OCI-LY7 (cell line): ENCODE data around the gene CORO7. TPM values are rescaled to one million over a fixed set of nuclear protein-coding genes. Genes with fewer than 3 reads are reported as not detected.

Experiments
- BruUV-seq: library from RNA; stranded (reverse); fragments of 400-500 nt; replicated peaks from 2 replicates; lab custom pipeline; 2021; lab: Mats Ljungman, UMichigan
- CTCF ChIA-PET: fragments of 300-600 bp; sonication (Branson Sonifier 250); formaldehyde crosslinking; loops from one replicate; lab custom pipeline; 2022; ENCODE audit warnings: antibody characterized with exemption; ENCODE audit not compliant: unreplicated experiment; lab: Charles Lee
- POLR2A ChIA-PET: fragments of 300-600 bp; sonication (Branson Sonifier 250); formaldehyde crosslinking; loops from one replicate; lab custom pipeline; 2022; ENCODE audit warnings: antibody characterized with exemption; lab: Charles Lee
- DNase-seq: peaks from one replicate; pipeline ENCODE4 v3.0.0-alpha.2; 2015; ENCODE audit warnings: low spot score
- H2AFZ ChIP-seq: fragments of 200-600 bp; sonication (generic), shearing (Covaris generic); 2 replicates; pipeline ENCODE4 v1.6.1; 2014; ENCODE audit warnings: mild to moderate bottlenecking, antibody characterized with exemption, low read length, moderate library complexity
- H3K27ac ChIP-seq: fragments of 200-600 bp; sonication (generic); 2 replicates; pipeline ENCODE4 v1.5.1; 2014; ENCODE audit warnings: mixed run types, low read depth, mild to moderate bottlenecking, moderate library complexity, low read length, inconsistent platforms; ENCODE audit not compliant: poor library complexity, severe bottlenecking
- H3K36me3 ChIP-seq: fragments of 200-600 bp; sonication (generic); 2 replicates; pipeline ENCODE4 v1.6.1; 2014; ENCODE audit warnings: mild to moderate bottlenecking, antibody characterized with exemption, low read length, moderate library complexity, mixed read lengths; ENCODE audit not compliant: insufficient read depth
- H3K4me1 ChIP-seq: fragments of 200-600 bp; sonication (generic); 2 replicates; pipeline ENCODE4 v1.5.1; 2014; ENCODE audit warnings: mild to moderate bottlenecking, low read length; ENCODE audit not compliant: insufficient read depth, poor library complexity, severe bottlenecking
- H3K4me2 ChIP-seq: fragments of 200-600 bp; sonication (generic); 2 replicates; pipeline ENCODE4 v1.6.1; 2014; ENCODE audit warnings: mild to moderate bottlenecking, low read length
- H3K4me3 ChIP-seq: fragments of 200-600 bp; sonication (generic); 2 replicates; pipeline ENCODE4 v1.5.1; 2014; ENCODE audit warnings: mild to moderate bottlenecking, low read depth, low read length; ENCODE audit not compliant: poor library complexity, severe bottlenecking
- H3K79me2 ChIP-seq: fragments of 200-600 bp; sonication (generic); 2 replicates; pipeline ENCODE4 v1.6.1; 2016; ENCODE audit warnings: low read depth, mild to moderate bottlenecking, low read length, moderate library complexity, mixed read lengths; ENCODE audit not compliant: insufficient read depth
- H3K9me2 ChIP-seq: fragments of 200-600 bp; sonication (generic); 2 replicates; pipeline ENCODE4 v1.6.1; 2016; ENCODE audit warnings: mild to moderate bottlenecking, low read length, mixed read lengths; ENCODE audit not compliant: insufficient read depth
- H3K9me3 ChIP-seq: fragments of 200-600 bp; sonication (generic); 2 replicates; pipeline ENCODE4 v1.6.1; 2014; ENCODE audit warnings: mild to moderate bottlenecking, mixed run types, low read length, mixed read lengths
- H4K20me1 ChIP-seq: fragments of 200-600 bp; sonication (generic); 2 replicates; pipeline ENCODE4 v1.6.1; 2014; ENCODE audit warnings: mild to moderate bottlenecking, antibody characterized with exemption, low read length, moderate library complexity, mixed read lengths; ENCODE audit not compliant: insufficient read depth
- EZH2phosphoT487 ChIP-seq: fragments of 200-600 bp; sonication (generic); IDR thresholded peaks from 2 replicates; pipeline ENCODE4 v1.6.1; 2018; ENCODE audit warnings: low read depth, borderline replicate concordance, mild to moderate bottlenecking, mixed run types, antibody characterized with exemption, low read length, moderate library complexity, mixed read lengths
- intact Hi-C: fragments of 100-400 bp; cut with micrococcal nuclease; formaldehyde crosslinking; loops from one replicate; pipeline ENCODE4 v1.10.0; 2022; ENCODE audit not compliant: unreplicated experiment
- total RNA-seq, 2 experiments: library from RNA; depleted of rRNA in 1 of 2; stranded (reverse); fragments of >200 nt in 1 of 2; shearing (Covaris generic) in 1 of 2; gene quantifications; 2 replicates each; pipeline ENCODE4 v1.2.3, GENCODE V29; 2014 to 2022
- TF ChIP-seq, protein P1 (sequence below): fragments of 200-600 bp; sonication (generic); conservative IDR thresholded peaks from 2 replicates; pipeline ENCODE4 v1.5.1; 2014; ENCODE audit warnings: mild to moderate bottlenecking, antibody characterized with exemption, low read length, moderate library complexity, mixed read lengths

CORO7 gene
- total RNA-seq, 2 experiments from 2014 or later, result 77.2 to 112 TPM

- Histone ChIP-seq H3K36me3 (peaks cover 16% of the 10 kb centered on the region; the same call in 1 of the 2 replicates), H3K27ac (no peak overlapping the region), H4K20me1 (peaks cover 6% of the 10 kb centered on the region; the same call in 1 of the 2 replicates), H3K79me2 (no peaks in the 10 kb centered on the region), H2AFZ (no peak overlapping the region), H3K4me1 (peaks cover 22% of the 10 kb centered on the region), H3K4me2 (no peak overlapping the region), H3K9me2 (no peaks in the 10 kb centered on the region), H3K4me3 (no peak overlapping the region), H3K9me3 (no peaks in the 10 kb centered on the region)
- no peak for DNase-seq
- CTCF ChIA-PET, result no interaction called here
- no peak for TF ChIP-seq EZH2phosphoT487
- TF ChIP-seq, protein P1, sequence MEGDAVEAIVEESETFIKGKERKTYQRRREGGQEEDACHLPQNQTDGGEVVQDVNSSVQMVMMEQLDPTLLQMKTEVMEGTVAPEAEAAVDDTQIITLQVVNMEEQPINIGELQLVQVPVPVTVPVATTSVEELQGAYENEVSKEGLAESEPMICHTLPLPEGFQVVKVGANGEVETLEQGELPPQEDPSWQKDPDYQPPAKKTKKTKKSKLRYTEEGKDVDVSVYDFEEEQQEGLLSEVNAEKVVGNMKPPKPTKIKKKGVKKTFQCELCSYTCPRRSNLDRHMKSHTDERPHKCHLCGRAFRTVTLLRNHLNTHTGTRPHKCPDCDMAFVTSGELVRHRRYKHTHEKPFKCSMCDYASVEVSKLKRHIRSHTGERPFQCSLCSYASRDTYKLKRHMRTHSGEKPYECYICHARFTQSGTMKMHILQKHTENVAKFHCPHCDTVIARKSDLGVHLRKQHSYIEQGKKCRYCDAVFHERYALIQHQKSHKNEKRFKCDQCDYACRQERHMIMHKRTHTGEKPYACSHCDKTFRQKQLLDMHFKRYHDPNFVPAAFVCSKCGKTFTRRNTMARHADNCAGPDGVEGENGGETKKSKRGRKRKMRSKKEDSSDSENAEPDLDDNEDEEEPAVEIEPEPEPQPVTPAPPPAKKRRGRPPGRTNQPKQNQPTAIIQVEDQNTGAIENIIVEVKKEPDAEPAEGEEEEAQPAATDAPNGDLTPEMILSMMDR, result no peak
- no TSS peak for BruUV-seq
- intact Hi-C loops, result no loop called here
- POLR2A ChIA-PET, result interaction anchor here (0.5 to 1.3 kb wide), 2 partner anchors 17 to 25 kb away, joined by 3 read pairs; no protein-coding TSS in a partner anchor
These were observed 46.2 kb downstream of the CORO7 start for GRCh38 chr16:4370151-4370550.

DNA sequence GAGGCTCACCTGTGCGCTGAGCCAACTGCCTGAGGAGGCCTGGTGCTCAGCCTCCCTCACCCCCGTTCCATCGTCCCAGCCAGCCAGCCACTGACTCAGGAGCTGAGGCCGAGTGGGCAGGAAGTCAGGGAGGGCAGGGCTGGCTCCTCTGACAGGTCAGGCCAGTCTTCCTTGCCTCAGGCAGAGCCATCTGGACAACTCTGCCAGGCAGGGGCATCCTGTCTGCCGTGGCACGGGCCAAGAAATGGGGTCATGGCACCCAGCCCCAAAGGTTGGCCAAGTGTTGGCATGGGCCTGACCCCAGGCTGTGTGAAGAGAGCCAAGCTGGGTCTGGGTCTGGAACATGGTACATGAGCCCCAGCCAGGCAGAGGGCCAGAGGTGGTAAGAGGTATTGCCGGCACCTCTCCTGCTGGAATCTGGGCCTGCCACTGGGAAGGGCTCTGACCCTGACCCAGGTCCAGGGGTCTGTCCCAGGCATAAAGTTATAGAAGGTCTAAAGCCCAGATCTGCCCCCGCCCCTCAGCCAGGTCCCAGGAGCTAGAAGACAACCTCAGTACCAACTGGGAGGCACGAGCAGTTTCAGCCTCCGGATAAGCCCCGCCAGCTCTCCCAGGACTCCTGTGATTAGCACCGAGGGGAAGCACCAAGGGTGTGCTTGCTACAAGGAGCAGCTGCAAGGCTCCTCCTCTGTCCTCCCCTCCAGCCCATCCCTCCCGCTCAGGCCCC is 47.2 kb downstream of the CORO7 start:
- H3K9me2 ChIP-seq, result no peaks in the 10 kb centered on the region
- DNase-seq, result no peak
- BruUV-seq, result no TSS peak
- ChIA-PET CTCF (no interaction called here), POLR2A (no interaction called here)
- intact Hi-C loops, result no loop called here
- H3K4me3 ChIP-seq, result no peak overlapping the region
- peaks cover 22% of the 10 kb centered on the region for H3K4me1 ChIP-seq
- H3K79me2 ChIP-seq, result no peaks in the 10 kb centered on the region
- no peak overlapping the region for H3K4me2 ChIP-seq
- no peak overlapping the region for H2AFZ ChIP-seq
- no peaks in the 10 kb centered on the region for H3K9me3 ChIP-seq
- H3K27ac ChIP-seq, result no peak overlapping the region
- H3K36me3 ChIP-seq, result peaks cover 25% of the 10 kb centered on the region
- H4K20me1 ChIP-seq, result peaks cover 6% of the 10 kb centered on the region; the same call in 1 of the 2 replicates
- TF ChIP-seq EZH2phosphoT487, result no peak
- TF ChIP-seq, protein P1, result no peak

- no peak overlapping the region for H2AFZ ChIP-seq
- peaks cover 3% of the 10 kb centered on the region; the same call in 1 of the 2 replicates for H4K20me1 ChIP-seq
- no peak overlapping the region for H3K4me2 ChIP-seq
- no peak for DNase-seq
- no peak overlapping the region for H3K27ac ChIP-seq
- H3K9me2 ChIP-seq, result no peaks in the 10 kb centered on the region
- H3K4me3 ChIP-seq, result no peak overlapping the region
- intact Hi-C loops, result no loop called here
- no peaks in the 10 kb centered on the region for H3K9me3 ChIP-seq
- TF ChIP-seq, protein P1, result no peak
- TF ChIP-seq EZH2phosphoT487, result no peak
- H3K79me2 ChIP-seq, result no peaks in the 10 kb centered on the region
- POLR2A ChIA-PET, result interaction anchor here (0.6 kb wide), 1 partner anchor 339 kb away, joined by 5 read pairs; no protein-coding TSS in a partner anchor
- CTCF ChIA-PET, result no interaction called here
- BruUV-seq, result no TSS peak
- H3K36me3 ChIP-seq, result peaks cover 43% of the 10 kb centered on the region
- peaks cover 22% of the 10 kb centered on the region for H3K4me1 ChIP-seq
These were observed 49.0 kb downstream of the CORO7 start for GRCh38 chr16:4367393-4367856.
